ENCODE measurements around the gene ITGB3. TPM values are rescaled to one million over a fixed set of nuclear protein-coding genes. Genes with fewer than 3 reads are reported as not detected.
A peak's percentile ranks its signal among the peaks of the same experiment; 100 is the strongest.

Gene ITGB3
- total RNA-seq, 2 donors from 2014 or later = 68.1 to 197 TPM

- no peak for ATAC-seq (ENCODE audit: insufficient number of reproducible peaks, low FRiP score, low read depth)
- peaks cover 20 to 56% of the 10 kb centered on the region in 2 donors for H3K4me1 ChIP-seq (ENCODE audit: control insufficient read depth in 1 of 2, low read depth in 2 of 2)
- H3K27me3 ChIP-seq (replicated peaks; ENCODE audit: insufficient read depth) = no peaks in the 10 kb centered on the region
- no peak for TF ChIP-seq CTCF (IDR thresholded peaks at IDR 0.05)
- no peak for DNase-seq (ENCODE audit: low spot score)
- peaks cover 29% of the 10 kb centered on the region for H3K36me3 ChIP-seq
- H3K9me3 ChIP-seq = no peaks in the 10 kb centered on the region
- H3K27ac ChIP-seq = peak overlapping the region; percentile 81 to 87
- no peak overlapping the region for H3K4me3 ChIP-seq
These were observed 41.6 kb downstream of the ITGB3 start for GRCh38 chr17:47295037-47295873.

- ATAC-seq (ENCODE audit: insufficient number of reproducible peaks, low FRiP score, low read depth) = no peak
- Histone ChIP-seq H3K9me3 (no peaks in the 10 kb centered on the region), H3K27ac (peak overlapping the region; percentile 62 to 81), H3K36me3 (peaks cover 31% of the 10 kb centered on the region), H3K4me3 (no peak overlapping the region), H3K4me1 (ENCODE audit: control insufficient read depth in 1 of 2, low read depth in 2 of 2) (peaks cover 20 to 56% of the 10 kb centered on the region in 2 donors), H3K27me3 (replicated peaks; ENCODE audit: insufficient read depth) (no peaks in the 10 kb centered on the region)
- TF ChIP-seq CTCF (IDR thresholded peaks at IDR 0.05) = no peak
- no peak for DNase-seq (ENCODE audit: low spot score)
These were observed 42.2 kb downstream of the ITGB3 start for GRCh38 chr17:47295874-47296255.

- Histone ChIP-seq H3K4me1 (ENCODE audit: control insufficient read depth in 1 of 2, low read depth in 2 of 2) (peaks cover 20 to 56% of the 10 kb centered on the region in 2 donors), H3K4me3 (no peak overlapping the region), H3K9me3 (no peaks in the 10 kb centered on the region), H3K27me3 (replicated peaks; ENCODE audit: insufficient read depth) (no peaks in the 10 kb centered on the region), H3K27ac (peak overlapping the region in 1 of 2 donors; percentile 81), H3K36me3 (peaks cover 39% of the 10 kb centered on the region)
- ATAC-seq (ENCODE audit: insufficient number of reproducible peaks, low FRiP score, low read depth) (no peak), DNase-seq (ENCODE audit: low spot score) (no peak)
- TF ChIP-seq CTCF (IDR thresholded peaks at IDR 0.05) = no peak
These were observed 44.2 kb downstream of the ITGB3 start for GRCh38 chr17:47297661-47298400.

GRCh38 chr17:47298712-47299111 is 45.1 kb downstream of the ITGB3 start:
- TF ChIP-seq CTCF (IDR thresholded peaks at IDR 0.05) = no peak
- H3K27ac ChIP-seq = peak overlapping the region in 1 of 2 donors; percentile 24
- no peak overlapping the region for H3K4me3 ChIP-seq
- H3K27me3 ChIP-seq (replicated peaks; ENCODE audit: insufficient read depth) = no peaks in the 10 kb centered on the region
- ATAC-seq (ENCODE audit: insufficient number of reproducible peaks, low FRiP score, low read depth) (no peak), DNase-seq (ENCODE audit: low spot score) (no peak)
- H3K9me3 ChIP-seq = no peaks in the 10 kb centered on the region
- H3K36me3 ChIP-seq = peaks cover 47% of the 10 kb centered on the region
- peaks cover 20 to 52% of the 10 kb centered on the region in 2 donors for H3K4me1 ChIP-seq (ENCODE audit: control insufficient read depth in 1 of 2, low read depth in 2 of 2)

- Histone ChIP-seq H3K36me3 (peaks cover 54% of the 10 kb centered on the region), H3K27ac (peak overlapping the region in 1 of 2 donors; percentile 24), H3K4me1 (ENCODE audit: control insufficient read depth in 1 of 2, low read depth in 2 of 2) (peaks cover 19 to 46% of the 10 kb centered on the region in 2 donors), H3K27me3 (replicated peaks; ENCODE audit: insufficient read depth) (no peaks in the 10 kb centered on the region), H3K9me3 (no peaks in the 10 kb centered on the region), H3K4me3 (no peak overlapping the region)
- ATAC-seq (ENCODE audit: insufficient number of reproducible peaks, low FRiP score, low read depth) (no peak), DNase-seq (ENCODE audit: low spot score) (no peak)
- TF ChIP-seq CTCF (IDR thresholded peaks at IDR 0.05) = no peak
These were observed 45.7 kb downstream of the ITGB3 start for GRCh38 chr17:47299239-47299910.

Measured in thoracic aorta (tissue), 2 donors.